Right lobe of liver (tissue), 6 donors: Measurements from ENCODE around the gene ZFC3H1. TPM values are rescaled to one million over a fixed set of nuclear protein-coding genes. Genes with fewer than 3 reads are reported as not detected.

ENCODE experiments used
- ATAC-seq, 4 donors: fragments of 200-7000 bp; cut with Tn5 transposase; one replicate each; pipeline ENCODE4 v1.9.1; 2020; ENCODE audit warnings: mild to moderate bottlenecking in 4 of 4, moderate library complexity in 4 of 4
- DNase-seq, 3 donors: peaks; one replicate each; pipeline ENCODE4 v3.0.0-alpha.2; 2020
- H3K27ac ChIP-seq, 3 donors: fragments of 200-600 bp; one replicate each; pipeline ENCODE4 v1.8.0; 2022
- H3K27me3 ChIP-seq, 2 donors: fragments of 200-600 bp; one replicate each; pipeline ENCODE4 v1.8.0; 2022
- H3K36me3 ChIP-seq, 4 donors: fragments of 200-600 bp; sonication (generic) in 1 of 4; one replicate each; pipeline versions ENCODE4 v1.5.1 to v1.8.0; 2017 to 2022; ENCODE audit warnings: control low read depth in 1 of 4
- H3K4me1 ChIP-seq, 4 donors: fragments of 200-600 bp; sonication (generic) in 1 of 4; one replicate each; pipeline versions ENCODE4 v1.5.1 to v1.8.0; 2017 to 2022; ENCODE audit warnings: control low read depth in 1 of 4
- H3K4me3 ChIP-seq, 3 donors: fragments of 200-600 bp; one replicate each; pipeline ENCODE4 v1.8.0; 2022
- H3K9me3 ChIP-seq, 4 donors: fragments of 200-600 bp; sonication (generic) in 1 of 4; one replicate each; pipeline versions ENCODE4 v1.5.1 to v1.8.0; 2017 to 2022; ENCODE audit warnings: control low read depth in 1 of 4
- CTCF ChIP-seq, 4 donors: fragments of 200-600 bp in 3 of 4; fragments of 450-650 bp in 1 of 4; IDR thresholded peaks; one replicate each; pipeline versions ENCODE4 v1.5.1 to v1.8.0; 2016 to 2022; ENCODE audit warnings: antibody characterized with exemption in 4 of 4, mild to moderate bottlenecking in 2 of 4
- POLR2A ChIP-seq: fragments of 450-650 bp; IDR thresholded peaks from one replicate; pipeline ENCODE4 v1.6.1; 2017; ENCODE audit warnings: antibody characterized with exemption, mild to moderate bottlenecking
- WGBS: methylation state at CpG from one replicate; pipeline ENCODE4 v1.1.6; 2018; ENCODE audit warnings: low coverage, low lambda C conversion rate; ENCODE audit not compliant: insufficient coverage; ENCODE audit errors: missing lambda C conversion rate; 5-methylcytosine and 5-hydroxymethylcytosine counted together
- intact Hi-C, 2 donors: fragments of 100-400 bp; cut with DNase I; formaldehyde crosslinking; loops; one replicate each; pipeline versions ENCODE4 v1.11.2 to v1.14.1; 2022
- total RNA-seq, 6 experiments: library from RNA; depleted of rRNA in 2 of 6; stranded (reverse); fragments of >200 nt in 2 of 6; fragmentation: NEBNext Ultra II Directional in 3 of 6; extraction: Animal tissue kit (Norgen Biotek cat#: 25700) in 3 of 6; gene quantifications; one replicate each; pipeline versions ENCODE4 v1.1.0 to v1.2.4, GENCODE V29; 2016 to 2023
- donor health status: DM: no; HTN: yes; CAD: no.
- donor health status: DM: no; HTN: no; CAD: no.
- donor health status: DM: no; HTN: no; CAD: no.
- donor health status: DM: no; HTN: yes; CAD: no.
- donor health status: DM: no; HTN: yes; CAD: no.

ZFC3H1 gene
- total RNA-seq, 6 experiments from 2014 or later: 13.0 to 27.3 (median 19.1) TPM

DNA sequence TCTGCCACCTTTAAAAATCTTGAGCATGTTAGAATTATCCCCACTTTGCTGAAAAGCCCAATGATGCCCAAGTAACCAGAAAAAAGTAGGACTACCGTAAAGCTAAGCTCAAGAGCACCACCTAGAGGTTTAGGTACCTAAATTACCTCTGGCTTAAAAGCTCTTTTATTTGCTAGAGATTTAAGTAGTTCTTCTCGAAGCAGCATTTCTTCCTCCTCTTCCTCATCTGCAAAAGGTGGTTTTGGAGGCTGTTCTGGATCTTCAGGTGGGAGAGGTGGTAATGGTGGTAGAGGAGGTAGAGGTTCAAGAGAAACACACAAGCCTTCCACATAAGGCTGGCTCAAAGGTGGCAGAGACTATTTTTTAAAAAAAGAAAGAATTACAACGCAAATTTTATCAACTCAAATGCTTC, 26.9 kb downstream of the ZFC3H1 start:
- Histone ChIP-seq H3K9me3 (no peaks in the 10 kb centered on the region), H3K4me1 (no peaks in the 10 kb centered on the region), H3K4me3 (no peak overlapping the region), H3K36me3 (peaks cover 0 to 90% (median 39%) of the 10 kb centered on the region in 4 donors), H3K27ac (no peak overlapping the region), H3K27me3 (no peaks in the 10 kb centered on the region)
- WGBS: 16% methylated on average over 3 of the region's 3 CpGs
- ATAC-seq: peak; percentile 72 to 77 (median 76)
- no peak for DNase-seq
- no peak for TF ChIP-seq POLR2A
- peak; percentile 51 to 78 (median 71) for TF ChIP-seq CTCF (IDR thresholded peaks at IDR 0.05)
- intact Hi-C loops: no loop called here

- no peak for ATAC-seq
- DNase-seq: no peak
- Histone ChIP-seq H3K36me3 (peaks cover 15 to 91% (median 43%) of the 10 kb centered on the region in 4 donors), H3K27ac (no peak overlapping the region), H3K4me3 (no peak overlapping the region), H3K9me3 (no peaks in the 10 kb centered on the region), H3K4me1 (no peaks in the 10 kb centered on the region), H3K27me3 (no peaks in the 10 kb centered on the region)
- WGBS: 90% methylated on average over 2 of the region's 2 CpGs
- TF ChIP-seq CTCF (IDR thresholded peaks at IDR 0.05) (no peak), POLR2A (no peak)
- intact Hi-C loops: no loop called here
Observed at GRCh38 chr12:71627438-71628002, 36.1 kb downstream of the ZFC3H1 start.

DNA sequence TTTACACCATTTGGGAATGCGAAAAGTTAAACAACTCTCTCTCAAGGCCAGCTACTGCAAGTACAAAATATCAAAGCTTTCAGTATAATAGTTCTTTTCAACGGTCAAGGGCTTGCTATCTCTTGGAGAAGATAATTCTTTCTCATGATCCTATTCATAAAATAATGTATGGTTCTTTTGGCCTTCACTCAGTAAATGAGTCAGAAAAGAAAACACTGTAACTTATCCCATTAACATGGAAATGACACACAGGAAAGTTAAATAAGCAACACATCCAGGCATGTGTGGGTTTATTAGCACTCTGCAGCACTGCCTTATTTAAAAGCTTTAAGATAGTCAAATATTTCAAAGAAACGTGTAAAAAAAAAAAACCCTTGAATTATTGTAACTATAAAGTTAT, 36.9 kb downstream of the ZFC3H1 start:
- H3K4me1 ChIP-seq: no peaks in the 10 kb centered on the region
- WGBS: 42% methylated on average over 3 of the region's 3 CpGs
- no peak overlapping the region for H3K27ac ChIP-seq
- DNase-seq (no peak), ATAC-seq (no peak)
- TF ChIP-seq POLR2A (no peak), CTCF (IDR thresholded peaks at IDR 0.05) (no peak)
- no peaks in the 10 kb centered on the region for H3K9me3 ChIP-seq
- H3K4me3 ChIP-seq: no peak overlapping the region
- peaks cover 12 to 91% (median 43%) of the 10 kb centered on the region in 4 donors for H3K36me3 ChIP-seq
- no peaks in the 10 kb centered on the region for H3K27me3 ChIP-seq
- intact Hi-C loops: no loop called here

GRCh38 chr12:71626098-71626497, 37.5 kb downstream of the ZFC3H1 start:
- TF ChIP-seq CTCF (IDR thresholded peaks at IDR 0.05) (no peak), POLR2A (no peak)
- peak in 1 of 4 donors; percentile 33 for ATAC-seq
- no peaks in the 10 kb centered on the region for H3K4me1 ChIP-seq

More at GRCh38 chr12:71626098-71626497, 37.5 kb downstream of the ZFC3H1 start:
- WGBS: 52% methylated on average over 5 of the region's 5 CpGs
- DNase-seq: no peak
- Histone ChIP-seq H3K27me3 (no peaks in the 10 kb centered on the region), H3K4me3 (no peak overlapping the region), H3K36me3 (peaks cover 10 to 91% (median 41%) of the 10 kb centered on the region in 4 donors), H3K27ac (no peak overlapping the region), H3K9me3 (no peaks in the 10 kb centered on the region)
- intact Hi-C loops: no loop called here
